Right lobe of liver (tissue), 6 donors: Measurements from ENCODE around the gene DNAH10. TPM values are rescaled to one million over a fixed set of nuclear protein-coding genes. Genes with fewer than 3 reads are reported as not detected.

Experiments used
- ATAC-seq, 4 donors: fragments of 200-7000 bp; cut with Tn5 transposase; one replicate each; pipeline ENCODE4 v1.9.1; 2020; ENCODE audit warnings: mild to moderate bottlenecking in 4 of 4, moderate library complexity in 4 of 4
- DNase-seq, 3 donors: peaks; one replicate each; pipeline ENCODE4 v3.0.0-alpha.2; 2020
- H3K27ac ChIP-seq, 3 donors: fragments of 200-600 bp; one replicate each; pipeline ENCODE4 v1.8.0; 2022
- H3K27me3 ChIP-seq, 2 donors: fragments of 200-600 bp; one replicate each; pipeline ENCODE4 v1.8.0; 2022
- H3K36me3 ChIP-seq, 4 donors: fragments of 200-600 bp; sonication (generic) in 1 of 4; one replicate each; pipeline versions ENCODE4 v1.5.1 to v1.8.0; 2017 to 2022; ENCODE audit warnings: control low read depth in 1 of 4
- H3K4me1 ChIP-seq, 4 donors: fragments of 200-600 bp; sonication (generic) in 1 of 4; one replicate each; pipeline versions ENCODE4 v1.5.1 to v1.8.0; 2017 to 2022; ENCODE audit warnings: control low read depth in 1 of 4
- H3K4me3 ChIP-seq, 3 donors: fragments of 200-600 bp; one replicate each; pipeline ENCODE4 v1.8.0; 2022
- H3K9me3 ChIP-seq, 4 donors: fragments of 200-600 bp; sonication (generic) in 1 of 4; one replicate each; pipeline versions ENCODE4 v1.5.1 to v1.8.0; 2017 to 2022; ENCODE audit warnings: control low read depth in 1 of 4
- CTCF ChIP-seq, 4 donors: fragments of 200-600 bp in 3 of 4; fragments of 450-650 bp in 1 of 4; IDR thresholded peaks; one replicate each; pipeline versions ENCODE4 v1.5.1 to v1.8.0; 2016 to 2022; ENCODE audit warnings: antibody characterized with exemption in 4 of 4, mild to moderate bottlenecking in 2 of 4
- POLR2A ChIP-seq: fragments of 450-650 bp; IDR thresholded peaks from one replicate; pipeline ENCODE4 v1.6.1; 2017; ENCODE audit warnings: antibody characterized with exemption, mild to moderate bottlenecking
- WGBS: methylation state at CpG from one replicate; pipeline ENCODE4 v1.1.6; 2018; ENCODE audit warnings: low coverage, low lambda C conversion rate; ENCODE audit not compliant: insufficient coverage; ENCODE audit errors: missing lambda C conversion rate; 5-methylcytosine and 5-hydroxymethylcytosine counted together
- intact Hi-C, 2 donors: fragments of 100-400 bp; cut with DNase I; formaldehyde crosslinking; loops; one replicate each; pipeline versions ENCODE4 v1.11.2 to v1.14.1; 2022
- total RNA-seq, 6 experiments: library from RNA; depleted of rRNA in 2 of 6; stranded (reverse); fragments of >200 nt in 2 of 6; fragmentation: NEBNext Ultra II Directional in 3 of 6; extraction: Animal tissue kit (Norgen Biotek cat#: 25700) in 3 of 6; gene quantifications; one replicate each; pipeline versions ENCODE4 v1.1.0 to v1.2.4, GENCODE V29; 2016 to 2023
- donor health status: DM: no; HTN: yes; CAD: no.
- donor health status: DM: no; HTN: no; CAD: no.
- donor health status: DM: no; HTN: no; CAD: no.
- donor health status: DM: no; HTN: yes; CAD: no.
- donor health status: DM: no; HTN: yes; CAD: no.

Gene DNAH10
- total RNA-seq, 6 experiments from 2014 or later = under 0.01 to 0.40 (median 0.16) TPM; not detected in 1

GRCh38 chr12:123723011-123723410 lies 39.1 kb upstream of the DNAH10 start:
- no peak overlapping the region for H3K27ac ChIP-seq
- no peak for TF ChIP-seq POLR2A
- no peak for TF ChIP-seq CTCF (IDR thresholded peaks at IDR 0.05)
- ATAC-seq = no peak

GRCh38 chr12:123723765-123724164 lies 38.3 kb upstream of the DNAH10 start:
- TF ChIP-seq POLR2A (no peak), CTCF (IDR thresholded peaks at IDR 0.05) (no peak)
- Histone ChIP-seq H3K36me3 (peaks cover 0 to 49% (median 7%) of the 10 kb centered on the region in 4 donors), H3K27ac (no peak overlapping the region), H3K9me3 (no peaks in the 10 kb centered on the region), H3K4me1 (peaks cover 0 to 2% (median 0%) of the 10 kb centered on the region in 4 donors), H3K27me3 (no peaks in the 10 kb centered on the region), H3K4me3 (no peak overlapping the region)
- WGBS = 65% methylated on average over 5 of the region's 5 CpGs
- ATAC-seq = no peak
- intact Hi-C loops = no loop called here
- DNase-seq = no peak

More at GRCh38 chr12:123723011-123723410, 39.1 kb upstream of the DNAH10 start:
- Histone ChIP-seq H3K4me3 (no peak overlapping the region), H3K4me1 (peaks cover 0 to 2% (median 0%) of the 10 kb centered on the region in 4 donors), H3K36me3 (peaks cover 0 to 42% (median 7%) of the 10 kb centered on the region in 4 donors), H3K9me3 (no peaks in the 10 kb centered on the region), H3K27me3 (no peaks in the 10 kb centered on the region)
- intact Hi-C loops = no loop called here
- WGBS = 83% methylated on average over 8 of the region's 8 CpGs
- no peak for DNase-seq

- no peak for TF ChIP-seq POLR2A
- no peak for TF ChIP-seq CTCF (IDR thresholded peaks at IDR 0.05)
- Histone ChIP-seq H3K4me3 (no peak overlapping the region), H3K27ac (no peak overlapping the region), H3K27me3 (no peaks in the 10 kb centered on the region), H3K36me3 (peaks cover 0 to 51% (median 7%) of the 10 kb centered on the region in 4 donors), H3K4me1 (no peaks in the 10 kb centered on the region), H3K9me3 (no peaks in the 10 kb centered on the region)
- WGBS = 69% methylated on average over 2 of the region's 2 CpGs
- DNase-seq (no peak), ATAC-seq (no peak)
- intact Hi-C loops = no loop called here
Measured at GRCh38 chr12:123726244-123726643, 35.9 kb upstream of the DNAH10 start.

- TF ChIP-seq CTCF (IDR thresholded peaks at IDR 0.05) (no peak), POLR2A (no peak)
- Histone ChIP-seq H3K27me3 (no peaks in the 10 kb centered on the region), H3K9me3 (no peaks in the 10 kb centered on the region), H3K27ac (no peak overlapping the region), H3K4me3 (no peak overlapping the region), H3K4me1 (no peaks in the 10 kb centered on the region), H3K36me3 (peaks cover 0 to 51% (median 9%) of the 10 kb centered on the region in 4 donors)
- no peak for ATAC-seq
- 90% methylated on average over 2 of the region's 2 CpGs for WGBS
- DNase-seq = no peak
- intact Hi-C loops = no loop called here
Measured at GRCh38 chr12:123726962-123727361, 35.1 kb upstream of the DNAH10 start.

GRCh38 chr12:123727878-123728277 lies 34.2 kb upstream of the DNAH10 start:
- H3K4me3 ChIP-seq = no peak overlapping the region
- 65% methylated on average over 2 of the region's 3 CpGs for WGBS

More at GRCh38 chr12:123727878-123728277, 34.2 kb upstream of the DNAH10 start:
- no peak for DNase-seq
- TF ChIP-seq CTCF (IDR thresholded peaks at IDR 0.05) = no peak
- no peak for TF ChIP-seq POLR2A
- H3K27me3 ChIP-seq = no peaks in the 10 kb centered on the region
- H3K9me3 ChIP-seq = no peaks in the 10 kb centered on the region
- H3K27ac ChIP-seq = no peak overlapping the region
- ATAC-seq = no peak
- H3K4me1 ChIP-seq = no peaks in the 10 kb centered on the region
- peaks cover 0 to 56% (median 10%) of the 10 kb centered on the region in 4 donors for H3K36me3 ChIP-seq
- intact Hi-C loops = no loop called here
